Fibroblast of villous mesenchyme (primary cell): Measurements from ENCODE around the gene BANK1. TPM values are rescaled to one million over a fixed set of nuclear protein-coding genes. Genes with fewer than 3 reads are reported as not detected.

Experiments
- DNase-seq: peaks from one replicate; pipeline ENCODE4 v3.0.0-alpha.2; 2010; ENCODE audit warnings: low read depth
- H3K4me3 ChIP-seq: 2 replicates; pipeline ENCODE4 v1.5.1; 2011; ENCODE audit warnings: low read depth, mild to moderate bottlenecking, low read length
- CTCF ChIP-seq: IDR thresholded peaks from 2 replicates; pipeline ENCODE4 v1.5.1; 2012; ENCODE audit warnings: low read depth, mild to moderate bottlenecking, low read length; ENCODE audit not compliant: insufficient read depth
- total RNA-seq: library from RNA; depleted of rRNA; stranded (reverse); fragments of >200 nt; gene quantifications from 2 replicates; pipeline ENCODE4 v1.2.3, GENCODE V29; 2012

Gene BANK1
- total RNA-seq, 1 donor, result 0.86 TPM

DNA sequence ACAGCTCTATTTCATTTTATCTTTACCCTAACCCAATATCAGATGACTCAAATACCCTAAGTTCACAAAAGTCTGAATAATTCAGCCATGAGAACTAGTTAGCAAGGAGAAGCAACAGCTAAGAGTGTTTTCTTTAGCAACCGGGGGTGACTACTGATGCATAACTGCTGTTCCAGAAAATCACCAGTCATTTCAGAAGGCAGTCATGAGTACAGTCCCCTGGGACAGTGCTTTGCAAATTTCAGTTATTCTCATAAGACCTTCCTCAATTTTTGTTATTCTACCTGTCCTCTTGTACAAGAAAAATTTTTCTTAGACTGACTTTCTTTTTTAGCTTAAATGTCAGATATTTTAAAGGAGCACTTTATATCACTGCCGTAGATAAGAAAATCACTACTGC, 16.4 kb downstream of the BANK1 start:
- DNase-seq, result peak; percentile 9
- H3K4me3 ChIP-seq, result no peak overlapping the region
- no peak for TF ChIP-seq CTCF

GRCh38 chr4:101807351-101807750, 16.8 kb downstream of the BANK1 start:
- TF ChIP-seq CTCF, result no peak
- DNase-seq, result no peak
- H3K4me3 ChIP-seq, result no peak overlapping the region

DNA sequence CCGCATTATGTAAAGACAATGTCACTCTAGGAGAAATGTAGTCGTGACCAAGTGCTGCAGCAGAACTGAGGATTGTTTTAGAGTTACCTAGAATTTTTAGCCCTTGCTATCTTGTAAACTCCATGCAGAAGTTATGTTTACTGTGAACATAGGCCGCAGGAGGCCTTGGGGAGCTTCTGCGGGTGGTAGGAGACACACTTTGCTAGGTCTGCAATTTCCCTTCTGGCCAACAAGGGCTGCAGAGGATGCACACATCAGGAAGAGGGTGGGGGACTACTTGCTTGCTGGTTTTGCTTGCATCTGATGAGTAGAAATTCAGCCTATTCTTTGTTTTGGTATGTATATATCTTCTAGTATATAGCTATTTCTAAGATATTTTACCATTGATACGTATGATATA, 23.1 kb downstream of the BANK1 start:
- H3K4me3 ChIP-seq, result no peak overlapping the region
- no peak for DNase-seq
- no peak for TF ChIP-seq CTCF

DNA sequence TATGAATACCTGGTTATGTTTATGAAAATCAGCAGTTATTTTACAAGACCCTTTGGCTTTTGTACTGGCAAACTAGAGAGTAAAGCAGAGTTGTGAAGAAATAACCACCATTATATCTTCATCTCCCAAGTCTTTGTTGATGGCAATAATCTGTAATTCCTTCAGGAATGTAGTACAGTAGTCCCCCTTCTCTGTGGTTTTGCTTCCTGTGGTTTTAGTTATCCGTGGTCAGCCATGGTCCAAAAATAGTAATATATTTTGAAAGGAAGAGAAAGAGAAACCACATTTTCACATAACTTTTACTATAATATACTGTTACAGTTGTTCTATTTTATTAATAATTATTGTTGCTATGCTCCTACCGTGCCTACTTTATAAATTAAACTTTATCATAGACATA, 27.8 kb downstream of the BANK1 start:
- no peak overlapping the region for H3K4me3 ChIP-seq
- no peak for TF ChIP-seq CTCF
- peak; percentile 60 for DNase-seq

- no peak overlapping the region for H3K4me3 ChIP-seq
- TF ChIP-seq CTCF, result no peak
- DNase-seq, result no peak
Observed at GRCh38 chr4:101823864-101824263, 33.3 kb downstream of the BANK1 start.

DNA sequence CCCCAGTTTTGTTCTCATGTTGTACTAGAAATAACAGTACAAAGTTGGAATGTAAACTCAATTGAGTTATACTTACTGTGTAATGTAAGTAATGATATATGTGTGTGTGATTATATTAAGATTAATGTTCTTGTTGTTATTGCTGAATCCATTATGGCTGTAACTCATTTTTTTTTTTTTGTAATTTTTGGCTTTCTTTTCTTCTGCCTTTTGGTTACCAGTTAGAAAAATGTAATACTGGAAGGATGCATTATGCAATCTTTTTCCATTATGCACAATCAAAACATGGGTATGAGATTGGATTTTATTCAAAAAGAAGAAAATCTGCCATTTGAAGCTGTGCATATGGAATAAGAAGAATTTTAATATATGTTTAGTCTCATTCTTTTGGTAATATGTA, 34.0 kb downstream of the BANK1 start:
- DNase-seq, result no peak
- no peak for TF ChIP-seq CTCF
- H3K4me3 ChIP-seq, result no peak overlapping the region

DNA sequence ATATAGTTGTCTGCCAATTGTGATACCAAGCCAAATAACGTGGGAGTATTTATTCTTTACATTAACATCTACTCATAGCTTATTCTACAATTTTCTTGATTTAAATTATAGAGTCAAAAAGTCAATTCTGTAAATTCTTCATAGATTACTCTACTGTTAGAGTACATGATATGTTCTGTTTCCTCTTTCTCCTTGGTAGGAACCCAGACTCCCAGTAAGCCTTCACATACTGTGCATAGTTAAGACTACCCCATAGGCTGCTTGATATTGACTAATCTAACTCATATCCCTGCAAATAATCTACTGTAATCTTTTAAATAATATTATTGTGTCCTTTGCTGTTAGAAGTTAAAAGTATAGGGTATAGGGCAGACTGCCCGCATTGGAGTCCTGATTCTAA, 35.4 kb downstream of the BANK1 start:
- H3K4me3 ChIP-seq, result no peak overlapping the region
- no peak for TF ChIP-seq CTCF
- no peak for DNase-seq
